Measurements from ENCODE around the gene ARHGEF4. TPM values are rescaled to one million over a fixed set of nuclear protein-coding genes. Genes with fewer than 3 reads are reported as not detected.

Gene ARHGEF4
- total and polyA plus RNA-seq, 2 donors: 7.0 to 18.2 TPM

GRCh38 chr2:130846233-130846632 lies 9.5 kb downstream of the ARHGEF4 start:
- H3K4me3 ChIP-seq (ENCODE audit: low read depth, low read length): no peak overlapping the region
- no peak for DNase-seq (ENCODE audit: extremely low spot score)
- H3K4me1 ChIP-seq (ENCODE audit: insufficient read depth): no peaks in the 10 kb centered on the region
- H3K27ac ChIP-seq (ENCODE audit: low read depth): no peak overlapping the region
- no peaks in the 10 kb centered on the region for H3K36me3 ChIP-seq (ENCODE audit: insufficient read depth)
- WGBS: 87% methylated on average over 12 of the region's 12 CpGs

DNA sequence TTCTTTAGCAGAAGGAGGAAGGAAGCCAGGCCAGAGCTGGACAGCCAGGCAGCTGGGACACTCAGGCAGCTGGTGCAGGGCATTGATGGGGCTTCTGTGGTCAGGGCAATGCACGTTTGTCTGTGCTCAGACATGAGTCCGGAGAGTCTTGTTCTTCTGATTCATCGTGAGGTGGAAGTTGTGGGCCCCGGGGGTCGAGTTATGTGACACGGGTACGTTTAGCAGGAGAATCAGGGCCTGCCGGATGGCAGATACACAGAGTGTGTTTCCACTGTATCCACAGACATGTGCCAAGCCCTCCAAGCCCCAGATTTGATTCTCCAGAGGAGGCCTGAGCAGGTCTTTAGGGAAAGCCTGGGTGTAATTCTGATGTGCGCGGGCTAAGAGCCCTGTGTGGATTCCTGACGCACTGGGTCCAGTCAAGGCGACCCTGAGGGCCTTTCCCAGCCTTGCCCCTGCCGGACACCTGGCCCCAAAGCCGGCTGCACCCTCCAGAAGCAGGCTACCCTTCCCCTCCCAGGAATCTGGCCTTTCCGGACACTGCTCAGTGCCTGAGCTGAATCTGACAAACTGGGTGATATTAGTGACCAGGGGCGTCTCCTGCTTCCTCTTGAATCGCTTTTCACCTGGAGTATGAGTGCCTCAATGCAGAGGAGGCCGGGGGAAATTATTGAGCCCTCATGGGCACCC lies 10.1 kb downstream of the ARHGEF4 start:
- H3K4me3 ChIP-seq (ENCODE audit: low read depth, low read length): no peak overlapping the region
- WGBS: 81% methylated on average over 18 of the region's 18 CpGs
- no peak for DNase-seq (ENCODE audit: extremely low spot score)
- H3K4me1 ChIP-seq (ENCODE audit: insufficient read depth): no peaks in the 10 kb centered on the region
- no peak overlapping the region for H3K27ac ChIP-seq (ENCODE audit: low read depth)
- no peaks in the 10 kb centered on the region for H3K36me3 ChIP-seq (ENCODE audit: insufficient read depth)

GRCh38 chr2:130847776-130848525 lies 11.2 kb downstream of the ARHGEF4 start:
- Histone ChIP-seq H3K36me3 (ENCODE audit: insufficient read depth) (no peaks in the 10 kb centered on the region), H3K4me1 (ENCODE audit: insufficient read depth) (no peaks in the 10 kb centered on the region), H3K27ac (ENCODE audit: low read depth) (no peak overlapping the region), H3K4me3 (ENCODE audit: low read depth, low read length) (no peak overlapping the region)
- DNase-seq (ENCODE audit: extremely low spot score): no peak
- WGBS: 87% methylated on average over 19 of the region's 19 CpGs

GRCh38 chr2:130848526-130849210 lies 12.0 kb downstream of the ARHGEF4 start:
- no peak overlapping the region for H3K4me3 ChIP-seq (ENCODE audit: low read depth, low read length)
- 82% methylated on average over 12 of the region's 12 CpGs for WGBS
- no peak overlapping the region for H3K27ac ChIP-seq (ENCODE audit: low read depth)
- no peak for DNase-seq (ENCODE audit: extremely low spot score)
- H3K36me3 ChIP-seq (ENCODE audit: insufficient read depth): no peaks in the 10 kb centered on the region
- H3K4me1 ChIP-seq (ENCODE audit: insufficient read depth): no peaks in the 10 kb centered on the region

DNA sequence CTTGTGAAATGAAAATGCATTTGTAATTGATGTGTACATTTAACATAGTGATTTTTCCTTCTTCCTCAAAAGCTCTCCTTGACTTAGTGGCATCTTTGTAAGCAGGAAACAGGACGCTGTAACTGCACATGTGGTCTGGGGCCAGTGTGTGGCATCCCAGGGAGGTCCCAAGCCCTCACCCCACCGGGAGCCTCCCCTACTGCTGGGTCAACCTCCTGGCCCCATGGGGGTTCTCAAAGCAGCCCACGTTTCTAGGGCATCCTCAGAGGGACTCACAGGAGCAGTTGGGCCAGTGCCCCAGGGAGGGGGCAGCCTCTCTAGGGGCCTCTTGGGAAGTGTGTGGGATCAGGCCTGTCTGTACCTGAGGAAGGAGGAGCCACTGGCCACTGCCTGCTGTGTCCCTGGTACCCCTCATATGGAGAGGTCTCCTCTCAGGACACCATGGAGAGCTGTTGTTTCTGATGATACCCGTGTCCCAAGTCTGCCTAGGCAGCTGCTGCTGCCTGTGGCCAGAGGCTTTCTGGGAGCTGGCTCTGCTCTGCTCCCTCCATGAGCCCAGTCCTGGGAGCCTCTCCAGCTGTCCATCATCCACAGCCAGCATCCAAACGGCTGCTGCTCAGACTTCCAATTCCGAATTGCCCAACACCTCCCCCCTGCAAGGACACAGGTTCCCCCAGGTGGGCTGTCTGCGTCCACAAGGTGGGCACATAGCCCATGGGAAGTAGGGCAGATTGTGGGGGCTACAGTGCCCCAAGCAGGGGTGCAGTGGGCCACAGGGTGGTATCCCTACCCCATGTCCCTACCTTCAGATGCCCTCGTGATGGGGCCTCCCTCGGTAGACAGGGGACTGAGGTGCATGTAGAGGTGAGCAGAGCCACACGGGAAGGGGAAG lies 13.4 kb downstream of the ARHGEF4 start:
- Histone ChIP-seq H3K36me3 (ENCODE audit: insufficient read depth) (no peaks in the 10 kb centered on the region), H3K4me1 (ENCODE audit: insufficient read depth) (no peaks in the 10 kb centered on the region), H3K4me3 (ENCODE audit: low read depth, low read length) (no peak overlapping the region), H3K27ac (ENCODE audit: low read depth) (no peak overlapping the region)
- no peak for DNase-seq (ENCODE audit: extremely low spot score)
- 69% methylated on average over 10 of the region's 10 CpGs for WGBS

- H3K4me1 ChIP-seq (ENCODE audit: insufficient read depth): no peaks in the 10 kb centered on the region
- no peak overlapping the region for H3K4me3 ChIP-seq (ENCODE audit: low read depth, low read length)
- WGBS: 88% methylated on average over 26 of the region's 26 CpGs
- H3K36me3 ChIP-seq (ENCODE audit: insufficient read depth): no peaks in the 10 kb centered on the region
- no peak overlapping the region for H3K27ac ChIP-seq (ENCODE audit: low read depth)
- DNase-seq (ENCODE audit: extremely low spot score): no peak
These were observed 14.3 kb downstream of the ARHGEF4 start for GRCh38 chr2:130850788-130851623.

- no peaks in the 10 kb centered on the region for H3K4me1 ChIP-seq (ENCODE audit: insufficient read depth)
- H3K4me3 ChIP-seq (ENCODE audit: low read depth, low read length): no peak overlapping the region
- no peaks in the 10 kb centered on the region for H3K36me3 ChIP-seq (ENCODE audit: insufficient read depth)
- 72% methylated on average over 14 of the region's 14 CpGs for WGBS
- no peak overlapping the region for H3K27ac ChIP-seq (ENCODE audit: low read depth)
- no peak for DNase-seq (ENCODE audit: extremely low spot score)
These were observed 15.1 kb downstream of the ARHGEF4 start for GRCh38 chr2:130851624-130852382.

DNA sequence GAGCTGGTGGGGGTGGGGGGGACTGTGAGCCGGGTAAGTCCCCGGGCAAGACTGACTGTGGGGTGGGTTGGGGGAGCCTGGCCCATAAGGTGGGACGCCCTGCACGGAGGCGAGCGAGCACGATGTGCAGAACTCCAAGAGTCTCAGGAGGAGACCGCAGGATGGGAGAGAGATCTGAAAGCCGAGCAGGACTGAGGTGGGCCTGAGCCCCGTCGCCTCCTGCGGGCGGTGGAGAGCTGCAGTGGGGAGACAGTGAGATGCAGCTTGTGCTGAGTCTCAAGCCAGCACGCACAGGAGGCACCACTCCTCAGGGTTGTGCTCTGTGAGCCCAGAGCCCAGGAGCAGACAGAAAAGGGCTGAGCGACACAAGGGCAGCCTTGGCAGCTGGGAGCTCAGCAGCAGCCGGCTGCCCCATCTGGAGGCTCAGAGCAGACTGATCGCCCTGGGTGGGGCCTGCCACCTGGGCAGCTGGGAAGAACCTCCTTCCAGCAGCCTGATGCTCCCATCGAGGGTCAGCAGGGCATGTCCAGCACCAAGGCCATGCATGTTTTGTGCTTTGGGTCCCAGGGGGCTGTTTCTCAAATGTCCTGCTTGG lies 15.9 kb downstream of the ARHGEF4 start:
- Histone ChIP-seq H3K36me3 (ENCODE audit: insufficient read depth) (no peaks in the 10 kb centered on the region), H3K4me3 (ENCODE audit: low read depth, low read length) (no peak overlapping the region), H3K4me1 (ENCODE audit: insufficient read depth) (no peaks in the 10 kb centered on the region), H3K27ac (ENCODE audit: low read depth) (no peak overlapping the region)
- DNase-seq (ENCODE audit: extremely low spot score): no peak
- 86% methylated on average over 18 of the region's 18 CpGs for WGBS

DNA sequence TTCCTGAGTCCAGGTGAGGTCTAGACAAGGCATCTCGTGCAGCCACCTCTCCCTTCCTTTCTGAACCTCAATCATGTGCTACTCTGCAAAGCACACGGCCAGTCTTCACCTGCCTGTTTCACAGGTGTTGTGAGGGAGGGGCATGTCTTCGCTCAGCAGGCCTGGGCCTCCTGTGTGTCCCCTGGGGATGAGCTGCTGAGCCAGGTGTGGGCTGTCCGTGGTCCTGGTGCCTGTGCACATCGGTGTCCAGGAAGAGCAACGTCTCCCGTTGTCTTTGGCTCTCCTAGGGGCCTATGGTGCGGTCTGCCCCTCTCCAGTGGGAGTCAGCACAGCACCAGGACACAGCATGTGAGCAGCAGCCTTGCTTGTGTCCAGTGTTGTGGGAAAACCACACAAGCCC lies 16.7 kb downstream of the ARHGEF4 start:
- H3K4me1 ChIP-seq (ENCODE audit: insufficient read depth): no peaks in the 10 kb centered on the region
- WGBS: 77% methylated on average over 8 of the region's 8 CpGs
- H3K4me3 ChIP-seq (ENCODE audit: low read depth, low read length): no peak overlapping the region
- H3K36me3 ChIP-seq (ENCODE audit: insufficient read depth): no peaks in the 10 kb centered on the region
- DNase-seq (ENCODE audit: extremely low spot score): no peak
- H3K27ac ChIP-seq (ENCODE audit: low read depth): no peak overlapping the region

- WGBS: 83% methylated on average over 5 of the region's 5 CpGs
- Histone ChIP-seq H3K4me1 (ENCODE audit: insufficient read depth) (no peaks in the 10 kb centered on the region), H3K4me3 (ENCODE audit: low read depth, low read length) (no peak overlapping the region), H3K27ac (ENCODE audit: low read depth) (no peak overlapping the region), H3K36me3 (ENCODE audit: insufficient read depth) (no peaks in the 10 kb centered on the region)
- DNase-seq (ENCODE audit: extremely low spot score): no peak
These were observed 17.6 kb downstream of the ARHGEF4 start for GRCh38 chr2:130854301-130854700.

GRCh38 chr2:130864830-130865800 lies 28.4 kb downstream of the ARHGEF4 start:
- Histone ChIP-seq H3K36me3 (ENCODE audit: insufficient read depth) (no peaks in the 10 kb centered on the region), H3K4me1 (ENCODE audit: insufficient read depth) (no peaks in the 10 kb centered on the region), H3K4me3 (ENCODE audit: low read depth, low read length) (no peak overlapping the region), H3K27ac (ENCODE audit: low read depth) (no peak overlapping the region)
- WGBS: 52% methylated on average over 17 of the region's 17 CpGs
- DNase-seq (ENCODE audit: extremely low spot score): no peak
